Nephron progenitor cell (in vitro differentiated cells): Measurements from ENCODE around the gene RABEP1.
"Not testable (repeated sequence)": the region's sequence is repeated elsewhere in the genome, so short reads cannot be mapped to it uniquely, and the experiment has no call there.

Source experiments
- DNase-seq: peaks from one replicate; pipeline ENCODE4 v3.0.0; 2021
- H3K27ac Mint-ChIP-seq: 2 replicates; pipeline ENCODE4 v1.8.0; 2021; ENCODE audit warnings: mild to moderate bottlenecking, moderate library complexity, mixed read lengths
- H3K27me3 Mint-ChIP-seq: 2 replicates; pipeline ENCODE4 v1.8.0; 2021; ENCODE audit warnings: mild to moderate bottlenecking, low read depth, mixed read lengths; ENCODE audit not compliant: poor library complexity
- H3K36me3 Mint-ChIP-seq: 2 replicates; pipeline ENCODE4 v1.8.0; 2021; ENCODE audit warnings: low read depth, mixed read lengths
- H3K4me1 Mint-ChIP-seq: 2 replicates; pipeline ENCODE4 v1.8.0; 2021; ENCODE audit warnings: mixed read lengths
- H3K4me3 Mint-ChIP-seq: 2 replicates; pipeline ENCODE4 v1.8.0; 2021; ENCODE audit warnings: mild to moderate bottlenecking, moderate library complexity, mixed read lengths
- H3K9me3 Mint-ChIP-seq: 2 replicates; pipeline ENCODE4 v1.8.0; 2021; ENCODE audit warnings: mild to moderate bottlenecking, moderate library complexity, mixed read lengths
- CTCF ChIP-seq: fragments of 200-600 bp; sonication (generic); IDR thresholded peaks from 2 replicates; pipeline ENCODE4 v1.5.0; 2021; ENCODE audit warnings: antibody characterized with exemption

RABEP1 gene

GRCh38 chr17:5238333-5238732, 43.8 kb upstream of the RABEP1 start:
- peaks cover 14% of the 10 kb centered on the region for H3K36me3 Mint-ChIP-seq
- no peaks in the 10 kb centered on the region for H3K4me1 Mint-ChIP-seq
- no peak overlapping the region for H3K4me3 Mint-ChIP-seq
- TF ChIP-seq CTCF: no peak
- H3K27ac Mint-ChIP-seq: no peak overlapping the region
- no peak for DNase-seq
- no peaks in the 10 kb centered on the region for H3K9me3 Mint-ChIP-seq
- peaks cover 7% of the 10 kb centered on the region for H3K27me3 Mint-ChIP-seq

GRCh38 chr17:5239769-5240168, 42.3 kb upstream of the RABEP1 start:
- H3K27me3 Mint-ChIP-seq, H3K4me3 Mint-ChIP-seq, H3K27ac Mint-ChIP-seq, H3K9me3 Mint-ChIP-seq, H3K36me3 Mint-ChIP-seq, H3K4me1 Mint-ChIP-seq, DNase-seq: not testable (repeated sequence)

GRCh38 chr17:5241861-5242671, 40.0 kb upstream of the RABEP1 start:
- no peak for TF ChIP-seq CTCF
- Mint-ChIP-seq H3K9me3 (no peaks in the 10 kb centered on the region), H3K4me3 (no peak overlapping the region), H3K27ac (no peak overlapping the region), H3K27me3 (peaks cover 11% of the 10 kb centered on the region), H3K36me3 (no peaks in the 10 kb centered on the region), H3K4me1 (no peaks in the 10 kb centered on the region)
- no peak for DNase-seq

- H3K36me3 Mint-ChIP-seq: no peaks in the 10 kb centered on the region
- no peaks in the 10 kb centered on the region for H3K9me3 Mint-ChIP-seq
- no peak overlapping the region for H3K27ac Mint-ChIP-seq
- peaks cover 13% of the 10 kb centered on the region for H3K4me1 Mint-ChIP-seq
- H3K27me3 Mint-ChIP-seq: peaks cover 13% of the 10 kb centered on the region
- no peak for DNase-seq
- no peak overlapping the region for H3K4me3 Mint-ChIP-seq
- no peak for TF ChIP-seq CTCF
These were observed 34.5 kb upstream of the RABEP1 start for GRCh38 chr17:5247621-5248020.

- H3K27ac Mint-ChIP-seq: peak overlapping the region; percentile 39
- H3K36me3 Mint-ChIP-seq: no peaks in the 10 kb centered on the region
- DNase-seq: no peak
- no peaks in the 10 kb centered on the region for H3K9me3 Mint-ChIP-seq
- no peak overlapping the region for H3K4me3 Mint-ChIP-seq
- TF ChIP-seq CTCF: no peak
- H3K27me3 Mint-ChIP-seq: peaks cover 13% of the 10 kb centered on the region
- peaks cover 13% of the 10 kb centered on the region for H3K4me1 Mint-ChIP-seq
These were observed 33.1 kb upstream of the RABEP1 start for GRCh38 chr17:5248821-5249479.

- Mint-ChIP-seq H3K4me3 (no peak overlapping the region), H3K36me3 (no peaks in the 10 kb centered on the region), H3K4me1 (peaks cover 19% of the 10 kb centered on the region), H3K27me3 (peaks cover 13% of the 10 kb centered on the region), H3K9me3 (no peaks in the 10 kb centered on the region), H3K27ac (no peak overlapping the region)
- TF ChIP-seq CTCF: peak; percentile 52
- peak; percentile 48 for DNase-seq
These were observed 32.5 kb upstream of the RABEP1 start for GRCh38 chr17:5249615-5250014.
